Measurements from ENCODE around the gene CPB2.

The CPB2 gene

DNA sequence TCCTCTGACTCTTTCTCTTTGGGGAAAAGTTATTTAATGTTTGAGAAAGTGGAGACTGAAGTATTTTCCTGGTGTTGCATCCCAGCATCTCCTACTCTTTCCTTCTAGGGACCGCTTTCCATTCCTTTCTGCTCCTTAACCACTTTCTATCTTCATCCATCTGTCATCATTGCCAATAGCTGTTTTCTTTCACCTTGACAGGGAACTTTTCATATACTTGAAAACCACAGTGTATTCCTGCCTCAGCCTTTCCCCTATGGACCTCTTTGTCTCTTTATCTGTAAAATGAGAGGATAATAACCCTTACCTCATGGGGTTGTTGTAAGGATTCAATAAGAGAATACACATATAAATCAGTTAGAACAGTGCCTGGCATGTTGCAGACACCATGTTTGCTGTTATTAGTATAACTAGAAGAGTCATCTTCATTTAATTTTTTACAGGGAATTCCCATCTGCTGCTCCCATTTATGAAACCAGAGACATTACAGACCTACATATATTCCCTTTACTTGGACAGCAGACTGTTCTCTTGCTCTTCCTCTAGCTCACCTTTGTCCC is 45.4 kb upstream of the CPB2 start:
- Histone ChIP-seq H3K4me3 (ENCODE audit: low read length) (no peak overlapping the region), H3K27me3 (ENCODE audit: control insufficient read depth, low read length) (no peaks in the 10 kb centered on the region), H3K9me3 (ENCODE audit: control insufficient read depth, insufficient read depth, low read length) (no peaks in the 10 kb centered on the region), H3K27ac (ENCODE audit: low read depth, low read length) (no peak overlapping the region), H3K4me2 (ENCODE audit: low read length) (no peak overlapping the region), H3K9me2 (replicated peaks; ENCODE audit: control insufficient read depth, low read length) (no peaks in the 10 kb centered on the region), H3F3A (ENCODE audit: control insufficient read depth, insufficient read depth) (peaks cover 7% of the 10 kb centered on the region; the same call in 1 of the 2 replicates), H3K4me1 (ENCODE audit: control insufficient read depth, low read length) (no peaks in the 10 kb centered on the region), H3K79me2 (ENCODE audit: control insufficient read depth, low read length) (peaks cover 12% of the 10 kb centered on the region), H4K20me1 (ENCODE audit: control insufficient read depth, insufficient read depth, low read depth, low read length) (peaks cover 7% of the 10 kb centered on the region), H3K36me3 (ENCODE audit: control insufficient read depth, low read length) (peaks cover 96% of the 10 kb centered on the region)
- no peak for TF ChIP-seq EZH2phosphoT487 (IDR thresholded peaks at IDR 0.05; ENCODE audit: borderline replicate concordance, low read length)
- TF ChIP-seq, protein P1, sequence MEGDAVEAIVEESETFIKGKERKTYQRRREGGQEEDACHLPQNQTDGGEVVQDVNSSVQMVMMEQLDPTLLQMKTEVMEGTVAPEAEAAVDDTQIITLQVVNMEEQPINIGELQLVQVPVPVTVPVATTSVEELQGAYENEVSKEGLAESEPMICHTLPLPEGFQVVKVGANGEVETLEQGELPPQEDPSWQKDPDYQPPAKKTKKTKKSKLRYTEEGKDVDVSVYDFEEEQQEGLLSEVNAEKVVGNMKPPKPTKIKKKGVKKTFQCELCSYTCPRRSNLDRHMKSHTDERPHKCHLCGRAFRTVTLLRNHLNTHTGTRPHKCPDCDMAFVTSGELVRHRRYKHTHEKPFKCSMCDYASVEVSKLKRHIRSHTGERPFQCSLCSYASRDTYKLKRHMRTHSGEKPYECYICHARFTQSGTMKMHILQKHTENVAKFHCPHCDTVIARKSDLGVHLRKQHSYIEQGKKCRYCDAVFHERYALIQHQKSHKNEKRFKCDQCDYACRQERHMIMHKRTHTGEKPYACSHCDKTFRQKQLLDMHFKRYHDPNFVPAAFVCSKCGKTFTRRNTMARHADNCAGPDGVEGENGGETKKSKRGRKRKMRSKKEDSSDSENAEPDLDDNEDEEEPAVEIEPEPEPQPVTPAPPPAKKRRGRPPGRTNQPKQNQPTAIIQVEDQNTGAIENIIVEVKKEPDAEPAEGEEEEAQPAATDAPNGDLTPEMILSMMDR (IDR thresholded peaks at IDR 0.05; ENCODE audit: low read depth, low read length, poor library complexity, severe bottlenecking), result no peak

DNA sequence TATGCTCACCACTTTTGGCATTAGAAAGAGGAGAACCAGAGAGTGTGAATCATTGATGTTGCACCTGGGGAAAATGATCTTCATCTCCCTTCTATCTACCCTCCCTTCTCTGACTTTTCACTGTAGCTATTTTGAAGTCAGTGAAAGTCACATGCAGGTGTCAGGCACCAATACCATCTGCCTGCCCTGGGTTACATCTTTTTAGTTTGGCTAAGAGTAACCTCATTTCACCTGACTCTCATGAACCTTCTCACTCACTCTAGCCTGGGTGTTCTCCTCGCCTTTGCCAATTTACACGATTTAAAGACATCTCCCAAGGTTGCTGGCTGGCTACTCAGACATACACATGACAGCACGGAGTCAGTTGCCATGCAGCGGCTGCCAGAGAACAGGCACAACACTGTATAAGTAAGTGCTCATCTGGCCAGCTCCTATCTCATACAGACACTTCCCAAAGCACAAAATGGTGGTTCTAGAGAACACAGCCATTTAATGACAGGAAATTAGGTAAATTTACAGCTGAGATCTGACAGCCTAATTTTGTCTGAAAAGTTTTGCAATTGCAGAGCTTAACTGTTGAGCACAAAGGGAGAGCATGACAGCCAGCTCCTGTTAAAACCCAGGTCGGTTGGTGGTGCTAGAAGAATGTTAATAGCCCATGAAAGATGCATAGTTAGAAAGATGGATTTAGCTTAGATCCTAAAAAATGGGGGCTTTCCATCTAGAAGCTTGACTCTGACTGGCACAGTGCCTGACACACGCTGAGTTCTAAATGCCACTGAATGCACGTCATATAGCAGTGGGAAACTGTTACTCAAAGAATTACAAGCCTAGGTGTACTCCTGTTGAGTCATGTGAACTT is 44.7 kb upstream of the CPB2 start:
- H3K4me3 ChIP-seq (ENCODE audit: low read length), result no peak overlapping the region
- H3K9me2 ChIP-seq (replicated peaks; ENCODE audit: control insufficient read depth, low read length), result no peaks in the 10 kb centered on the region
- H3K36me3 ChIP-seq (ENCODE audit: control insufficient read depth, low read length), result peaks cover 96% of the 10 kb centered on the region
- H3F3A ChIP-seq (ENCODE audit: control insufficient read depth, insufficient read depth), result peaks cover 7% of the 10 kb centered on the region; the same call in 1 of the 2 replicates
- no peak overlapping the region for H3K4me2 ChIP-seq (ENCODE audit: low read length)
- H3K27me3 ChIP-seq (ENCODE audit: control insufficient read depth, low read length), result no peaks in the 10 kb centered on the region
- TF ChIP-seq, protein P1 (IDR thresholded peaks at IDR 0.05; ENCODE audit: low read depth, low read length, poor library complexity, severe bottlenecking), result no peak
- no peak for TF ChIP-seq EZH2phosphoT487 (IDR thresholded peaks at IDR 0.05; ENCODE audit: borderline replicate concordance, low read length)
- H3K27ac ChIP-seq (ENCODE audit: low read depth, low read length), result no peak overlapping the region
- H3K4me1 ChIP-seq (ENCODE audit: control insufficient read depth, low read length), result no peaks in the 10 kb centered on the region
- H4K20me1 ChIP-seq (ENCODE audit: control insufficient read depth, insufficient read depth, low read depth, low read length), result peaks cover 8% of the 10 kb centered on the region
- H3K79me2 ChIP-seq (ENCODE audit: control insufficient read depth, low read length), result peaks cover 12% of the 10 kb centered on the region
- H3K9me3 ChIP-seq (ENCODE audit: control insufficient read depth, insufficient read depth, low read length), result no peaks in the 10 kb centered on the region

DNA sequence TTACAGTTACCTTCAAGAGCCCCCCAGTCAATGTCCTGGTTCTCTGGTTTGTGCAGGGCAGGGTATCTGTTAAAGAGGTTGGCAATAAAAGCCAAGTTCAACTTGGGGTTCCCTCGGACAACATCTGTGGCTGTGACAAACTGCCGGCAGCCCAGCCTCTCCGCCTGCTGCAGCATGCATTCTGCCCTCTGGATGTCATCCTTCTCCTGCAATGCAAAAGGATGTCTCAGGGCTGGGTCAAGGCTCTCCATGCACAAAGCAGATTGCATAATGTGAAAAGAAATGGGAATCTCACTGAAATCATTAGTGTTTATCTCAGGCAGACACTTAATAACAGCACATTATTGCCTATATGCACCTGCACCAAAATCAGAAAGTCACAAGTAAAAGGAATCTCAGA is 42.1 kb upstream of the CPB2 start:
- Histone ChIP-seq H3K4me1 (ENCODE audit: control insufficient read depth, low read length) (no peaks in the 10 kb centered on the region), H3K9me2 (replicated peaks; ENCODE audit: control insufficient read depth, low read length) (no peaks in the 10 kb centered on the region), H3K27me3 (ENCODE audit: control insufficient read depth, low read length) (no peaks in the 10 kb centered on the region), H3K36me3 (ENCODE audit: control insufficient read depth, low read length) (peaks cover 95% of the 10 kb centered on the region), H3K79me2 (ENCODE audit: control insufficient read depth, low read length) (peaks cover 10% of the 10 kb centered on the region), H3K27ac (ENCODE audit: low read depth, low read length) (no peak overlapping the region), H3K9me3 (ENCODE audit: control insufficient read depth, insufficient read depth, low read length) (no peaks in the 10 kb centered on the region), H4K20me1 (ENCODE audit: control insufficient read depth, insufficient read depth, low read depth, low read length) (peaks cover 8% of the 10 kb centered on the region), H3K4me2 (ENCODE audit: low read length) (no peak overlapping the region), H3F3A (ENCODE audit: control insufficient read depth, insufficient read depth) (peaks cover 11% of the 10 kb centered on the region; the same call in 1 of the 2 replicates), H3K4me3 (ENCODE audit: low read length) (no peak overlapping the region)
- TF ChIP-seq, protein P1 (IDR thresholded peaks at IDR 0.05; ENCODE audit: low read depth, low read length, poor library complexity, severe bottlenecking), result no peak
- no peak for TF ChIP-seq EZH2phosphoT487 (IDR thresholded peaks at IDR 0.05; ENCODE audit: borderline replicate concordance, low read length)

All from DOHH2 (cell line).